Naive thymus-derived CD4-positive, alpha-beta T cell (primary cell): ENCODE results near the gene SORL1. TPM values are rescaled to one million over a fixed set of nuclear protein-coding genes. Genes with fewer than 3 reads are reported as not detected.

ENCODE experiments used
- ATAC-seq: fragments of 150-1000 bp; cut with Tn5 transposase; 2 replicates; pipeline ENCODE4 v1.10.0; 2021; ENCODE audit warnings: mild to moderate bottlenecking, moderate library complexity
- CTCF ChIA-PET: fragments of 350-600 bp; sonication (Branson Sonifier 250); formaldehyde crosslinking; loops from one replicate; lab custom pipeline; 2021; ENCODE audit warnings: antibody characterized with exemption; lab: Charles Lee
- POLR2A ChIA-PET: fragments of 350-600 bp; sonication (Branson Sonifier 250); formaldehyde crosslinking; loops from one replicate; lab custom pipeline; 2021; ENCODE audit warnings: antibody characterized with exemption, inconsistent platforms; lab: Charles Lee
- DNase-seq, 9 donors: peaks; one replicate each; pipeline versions ENCODE4 v3.0.0 to v3.0.0-alpha.2; 2020 to 2022; ENCODE audit warnings: mixed read lengths in 1 of 9
- H3K27ac ChIP-seq: one replicate; pipeline ENCODE4 v1.7.0; 2013; ENCODE audit warnings: mild to moderate bottlenecking, low read depth, low read length, moderate library complexity
- H3K27me3 ChIP-seq, 2 donors: one replicate each; pipeline ENCODE4 v1.7.0; 2013; ENCODE audit warnings: low read length in 2 of 2, mild to moderate bottlenecking in 2 of 2, moderate library complexity in 2 of 2; ENCODE audit not compliant: control insufficient read depth in 2 of 2, insufficient read depth in 2 of 2
- H3K36me3 ChIP-seq, 3 experiments: 1 replicate in 2 of 3; 2 replicates in 1 of 3; pipeline ENCODE4 v1.7.0; 2013; ENCODE audit warnings: low read length in 3 of 3, mild to moderate bottlenecking in 3 of 3, moderate library complexity in 1 of 3; ENCODE audit not compliant: insufficient read depth in 3 of 3, control insufficient read depth in 2 of 3
- H3K4me1 ChIP-seq, 2 donors: one replicate each; pipeline ENCODE4 v1.7.0; 2013; ENCODE audit warnings: low read length in 2 of 2, mild to moderate bottlenecking in 2 of 2, moderate library complexity in 1 of 2; ENCODE audit not compliant: control insufficient read depth in 2 of 2, insufficient read depth in 2 of 2
- H3K4me3 ChIP-seq: 2 replicates; pipeline ENCODE4 v1.7.0; 2013; ENCODE audit warnings: mild to moderate bottlenecking, low read length
- H3K9me3 ChIP-seq, 3 experiments: 1 replicate in 2 of 3; 2 replicates in 1 of 3; pipeline ENCODE4 v1.7.0; 2013; ENCODE audit warnings: low read length in 3 of 3; ENCODE audit not compliant: control insufficient read depth in 2 of 3
- H3K27ac Mint-ChIP-seq, 9 donors: one replicate each; pipeline ENCODE4 v1.8.0; 2020 to 2022; ENCODE audit warnings: mixed read lengths in 9 of 9, mild to moderate bottlenecking in 8 of 9, moderate library complexity in 5 of 9, inconsistent platforms in 2 of 9
- H3K27me3 Mint-ChIP-seq, 5 donors: one replicate each; pipeline ENCODE4 v1.8.0; 2021 to 2022; ENCODE audit warnings: mixed read lengths in 5 of 5, mild to moderate bottlenecking in 1 of 5
- H3K36me3 Mint-ChIP-seq, 5 donors: one replicate each; pipeline ENCODE4 v1.8.0; 2020 to 2022; ENCODE audit warnings: mixed read lengths in 5 of 5, mild to moderate bottlenecking in 3 of 5, inconsistent platforms in 1 of 5
- H3K4me1 Mint-ChIP-seq, 7 donors: one replicate each; pipeline ENCODE4 v1.8.0; 2020 to 2022; ENCODE audit warnings: mixed read lengths in 7 of 7, mild to moderate bottlenecking in 3 of 7, inconsistent platforms in 1 of 7
- H3K4me3 Mint-ChIP-seq, 10 donors: one replicate each; pipeline ENCODE4 v1.8.0; 2020 to 2022; ENCODE audit warnings: mild to moderate bottlenecking in 10 of 10, mixed read lengths in 10 of 10, moderate library complexity in 6 of 10, inconsistent platforms in 2 of 10
- H3K9me3 Mint-ChIP-seq, 11 donors: one replicate each; pipeline ENCODE4 v1.8.0; 2020 to 2022; ENCODE audit warnings: mixed read lengths in 11 of 11, mild to moderate bottlenecking in 4 of 11, inconsistent platforms in 1 of 11, moderate library complexity in 1 of 11
- intact Hi-C, 2 donors: fragments of 100-400 bp; cut with micrococcal nuclease; formaldehyde crosslinking; loops; one replicate each; pipeline ENCODE4 v1.15.1; 2023
- polyA plus RNA-seq, 2 donors: library from polyadenylated mRNA; unstranded; fragments of 300-500 nt; fragmentation: Illumina TruSeq; gene quantifications; one replicate each; pipeline ENCODE4 v1.2.3, GENCODE V29; 2021
- total RNA-seq, 6 experiments: library from RNA in 5 of 6; stranded (reverse) in 5 of 6; gene quantifications; 1 replicate in 5 of 6; 2 replicates in 1 of 6; pipeline ENCODE4 v1.2.3 and lab custom pipeline; 2021 to 2026

SORL1 gene
- total and polyA plus RNA-seq, 7 experiments from 2014 or later = 165 to 555 (median 321) TPM

- H3K4me3 ChIP-seq = no peak overlapping the region
- H3K9me3 ChIP-seq = no peaks in the 10 kb centered on the region
- intact Hi-C loops = loop anchor here in 1 of 2 donors (5.0 kb wide), 1 partner anchor 218 kb away; no protein-coding TSS in a partner anchor
- Mint-ChIP-seq H3K9me3 (peaks cover 0 to 2% (median 0%) of the 10 kb centered on the region in 11 donors), H3K27ac (peak overlapping the region in 5 of 9 donors; percentile 47 to 65 (median 56)), H3K4me1 (peaks cover 39 to 79% (median 63%) of the 10 kb centered on the region in 7 donors), H3K4me3 (no peak overlapping the region), H3K36me3 (peaks cover 21 to 74% (median 44%) of the 10 kb centered on the region in 5 donors), H3K27me3 (no peaks in the 10 kb centered on the region)
- H3K27ac ChIP-seq = no peak overlapping the region
- ATAC-seq (no peak), DNase-seq (no peak)
- CTCF ChIA-PET = interaction anchor here (0.6 kb wide), 1 partner anchor 115 kb away, joined by 3 read pairs; no protein-coding TSS in a partner anchor
- H3K4me1 ChIP-seq = peaks cover 9 to 17% of the 10 kb centered on the region in 2 donors
- peaks cover 7 to 72% (median 22%) of the 10 kb centered on the region in 3 experiments for H3K36me3 ChIP-seq
- POLR2A ChIA-PET = no interaction called here
- no peaks in the 10 kb centered on the region for H3K27me3 ChIP-seq
These were observed 88.5 kb downstream of the SORL1 start for GRCh38 chr11:121540627-121541026.

DNA sequence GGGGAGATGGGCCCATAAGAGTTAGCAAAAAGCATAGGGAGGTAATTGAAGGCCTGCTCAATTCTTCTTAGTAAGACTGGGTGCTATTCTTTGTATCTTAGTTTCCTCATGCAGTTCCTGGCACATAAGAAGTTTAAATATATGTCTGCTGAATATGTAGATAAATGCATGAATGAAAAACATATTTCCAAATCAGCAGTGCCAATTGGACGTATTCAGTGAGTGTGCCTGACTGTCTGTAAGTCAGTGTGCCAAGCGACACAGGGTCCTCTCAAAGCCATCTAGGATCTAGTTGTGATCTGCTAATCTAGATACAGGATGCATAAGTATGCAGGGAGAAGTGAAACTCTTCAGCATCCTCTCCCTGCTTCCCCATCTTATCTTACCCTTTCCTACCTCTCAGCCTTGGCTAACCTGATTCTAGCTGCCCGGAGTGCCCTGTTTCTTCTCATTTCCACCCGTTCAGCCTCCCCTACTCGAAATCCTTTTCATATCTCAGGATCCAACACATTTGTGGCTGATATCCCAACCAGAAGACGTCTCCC, 91.8 kb downstream of the SORL1 start:
- H3K27ac ChIP-seq = peak overlapping the region; percentile 4
- CTCF ChIA-PET = no interaction called here
- Mint-ChIP-seq H3K9me3 (peaks cover 0 to 2% (median 0%) of the 10 kb centered on the region in 11 donors), H3K36me3 (peaks cover 26 to 70% (median 52%) of the 10 kb centered on the region in 5 donors), H3K4me1 (peaks cover 32 to 78% (median 58%) of the 10 kb centered on the region in 7 donors), H3K4me3 (peak overlapping the region in 4 of 10 donors; percentile 5 to 50 (median 11)), H3K27ac (peak overlapping the region; percentile 19 to 92 (median 79)), H3K27me3 (no peaks in the 10 kb centered on the region)
- no peaks in the 10 kb centered on the region for H3K27me3 ChIP-seq
- no peaks in the 10 kb centered on the region for H3K9me3 ChIP-seq
- intact Hi-C loops = loop anchor here in 1 of 2 donors (5.0 kb wide), 1 partner anchor 222 kb away; no protein-coding TSS in a partner anchor
- H3K4me1 ChIP-seq = peaks cover 10 to 18% of the 10 kb centered on the region in 2 donors
- H3K4me3 ChIP-seq = no peak overlapping the region
- ATAC-seq (no peak), DNase-seq (no peak)
- POLR2A ChIA-PET = interaction anchor here (1.0 kb wide), 1 partner anchor 95 kb away, joined by 3 read pairs; no protein-coding TSS in a partner anchor
- peaks cover 33 to 79% (median 44%) of the 10 kb centered on the region in 3 experiments for H3K36me3 ChIP-seq

GRCh38 chr11:121544956-121545355, 92.8 kb downstream of the SORL1 start:
- ChIA-PET CTCF (interaction anchor here (0.9 kb wide), 1 partner anchor 77 kb away, joined by 4 read pairs; no protein-coding TSS in a partner anchor), POLR2A (interaction anchor here (0.8 to 1.0 kb wide), 2 partner anchors 31 to 96 kb away, joined by 3 read pairs; no protein-coding TSS in a partner anchor)
- peak overlapping the region; percentile 32 to 92 (median 75) for H3K27ac Mint-ChIP-seq
- peak in 5 of 9 donors; percentile 3 to 17 (median 16) for DNase-seq
- H3K4me3 Mint-ChIP-seq = peak overlapping the region in 9 of 10 donors; percentile 15 to 69 (median 48)
- H3K36me3 ChIP-seq = peaks cover 33 to 89% (median 42%) of the 10 kb centered on the region in 3 experiments
- H3K27me3 ChIP-seq = no peaks in the 10 kb centered on the region
- peak overlapping the region; percentile 46 for H3K27ac ChIP-seq
- ATAC-seq = peak; percentile 60
- peaks cover 0 to 2% (median 0%) of the 10 kb centered on the region in 11 donors for H3K9me3 Mint-ChIP-seq
- no peak overlapping the region for H3K4me3 ChIP-seq
- intact Hi-C loops = loop anchor here in 1 of 2 donors (5.0 kb wide), 1 partner anchor 223 kb away; no protein-coding TSS in a partner anchor
- peaks cover 32 to 69% (median 54%) of the 10 kb centered on the region in 7 donors for H3K4me1 Mint-ChIP-seq
- peaks cover 26 to 65% (median 55%) of the 10 kb centered on the region in 5 donors for H3K36me3 Mint-ChIP-seq
- H3K27me3 Mint-ChIP-seq = no peaks in the 10 kb centered on the region
- H3K9me3 ChIP-seq = no peaks in the 10 kb centered on the region
- H3K4me1 ChIP-seq = peaks cover 10 to 18% of the 10 kb centered on the region in 2 donors

- H3K27ac ChIP-seq = no peak overlapping the region
- no peak overlapping the region for H3K4me3 ChIP-seq
- intact Hi-C loops = loop anchor here in 1 of 2 donors (2.0 kb wide), 1 partner anchor 13 kb away; no protein-coding TSS in a partner anchor
- ATAC-seq (no peak), DNase-seq (no peak)
- ChIA-PET CTCF (interaction anchor here (0.6 kb wide), 1 partner anchor 40 kb away, joined by 3 read pairs; no protein-coding TSS in a partner anchor), POLR2A (interaction anchor here (1.4 kb wide), 1 partner anchor 97 kb away, joined by 3 read pairs; no protein-coding TSS in a partner anchor)
- Mint-ChIP-seq H3K9me3 (peaks cover 0 to 2% (median 0%) of the 10 kb centered on the region in 11 donors), H3K36me3 (peaks cover 27 to 63% (median 54%) of the 10 kb centered on the region in 5 donors), H3K4me1 (peaks cover 29 to 54% (median 49%) of the 10 kb centered on the region in 7 donors), H3K4me3 (peak overlapping the region in 2 of 10 donors; percentile 17 to 51), H3K27me3 (no peaks in the 10 kb centered on the region), H3K27ac (peak overlapping the region in 4 of 9 donors; percentile 11 to 80 (median 32))
- peaks cover 10 to 18% of the 10 kb centered on the region in 2 donors for H3K4me1 ChIP-seq
- no peaks in the 10 kb centered on the region for H3K27me3 ChIP-seq
- H3K36me3 ChIP-seq = peaks cover 50 to 94% (median 51%) of the 10 kb centered on the region in 3 experiments
- H3K9me3 ChIP-seq = no peaks in the 10 kb centered on the region
These were observed 95.5 kb downstream of the SORL1 start for GRCh38 chr11:121547574-121547973.

DNA sequence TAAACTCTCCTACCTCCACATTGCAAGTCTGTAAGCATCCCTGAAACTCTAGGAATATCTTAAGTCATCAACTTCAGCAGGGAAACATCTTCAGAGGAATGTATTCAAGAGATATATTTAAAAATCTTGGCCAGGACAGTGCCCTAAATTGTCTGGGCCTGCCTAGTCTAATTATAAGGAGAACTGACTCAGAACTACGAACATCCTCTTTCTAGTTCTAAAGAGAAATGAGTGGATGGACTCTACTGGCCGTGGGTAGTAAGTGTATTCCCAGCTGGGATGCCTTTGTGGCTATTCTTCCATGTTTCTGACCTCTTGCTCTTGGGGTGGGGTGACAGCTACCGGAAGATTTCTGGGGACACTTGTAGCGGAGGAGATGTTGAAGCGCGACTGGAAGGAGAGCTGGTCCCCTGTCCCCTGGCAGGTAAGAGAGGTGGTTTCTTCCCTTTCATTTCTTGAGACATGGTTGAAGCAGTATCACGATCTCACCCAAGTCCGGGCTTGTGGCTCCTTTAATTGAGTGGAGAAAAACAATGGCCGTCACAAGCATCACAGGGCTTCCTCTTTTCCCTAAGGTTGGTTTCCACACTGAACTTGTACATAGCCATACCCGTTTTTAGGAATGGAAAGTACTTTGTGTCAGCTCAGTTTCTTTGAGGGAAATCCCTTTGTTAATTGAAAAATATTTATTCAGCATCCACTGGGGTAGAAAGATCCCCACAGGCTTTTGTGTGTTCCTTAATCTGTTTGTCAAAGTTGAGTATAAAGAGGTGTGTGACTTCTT, 98.3 kb downstream of the SORL1 start:
- H3K4me3 ChIP-seq = no peak overlapping the region
- H3K27me3 Mint-ChIP-seq = no peaks in the 10 kb centered on the region
- no peak overlapping the region for H3K4me3 Mint-ChIP-seq
- no peaks in the 10 kb centered on the region for H3K27me3 ChIP-seq
- H3K4me1 ChIP-seq = peaks cover 4 to 9% of the 10 kb centered on the region in 2 donors
- no peaks in the 10 kb centered on the region for H3K9me3 ChIP-seq
- H3K9me3 Mint-ChIP-seq = peaks cover 0 to 2% (median 0%) of the 10 kb centered on the region in 11 donors
- H3K27ac Mint-ChIP-seq = peak overlapping the region in 5 of 9 donors; percentile 8 to 74 (median 45)
- CTCF ChIA-PET = no interaction called here
- intact Hi-C loops = no loop called here
- no peak overlapping the region for H3K27ac ChIP-seq
- peaks cover 22 to 62% (median 55%) of the 10 kb centered on the region in 5 donors for H3K36me3 Mint-ChIP-seq
- H3K4me1 Mint-ChIP-seq = peaks cover 9 to 35% (median 26%) of the 10 kb centered on the region in 7 donors
- DNase-seq (no peak), ATAC-seq (no peak)
- POLR2A ChIA-PET = interaction anchor here (0.7 kb wide), 1 partner anchor 223 kb away, joined by 3 read pairs; no protein-coding TSS in a partner anchor
- peaks cover 60 to 98% (median 71%) of the 10 kb centered on the region in 3 experiments for H3K36me3 ChIP-seq

- Histone ChIP-seq H3K27me3 (no peaks in the 10 kb centered on the region), H3K27ac (no peak overlapping the region), H3K9me3 (no peaks in the 10 kb centered on the region), H3K4me3 (no peak overlapping the region), H3K36me3 (peaks cover 52 to 98% (median 64%) of the 10 kb centered on the region in 3 experiments), H3K4me1 (peaks cover 0 to 3% of the 10 kb centered on the region in 2 donors)
- Mint-ChIP-seq H3K9me3 (peaks cover 0 to 2% (median 0%) of the 10 kb centered on the region in 11 donors), H3K4me1 (peaks cover 8 to 28% (median 24%) of the 10 kb centered on the region in 7 donors), H3K27ac (peak overlapping the region in 2 of 9 donors; percentile 52 to 58), H3K36me3 (peaks cover 22 to 62% (median 55%) of the 10 kb centered on the region in 5 donors), H3K4me3 (no peak overlapping the region), H3K27me3 (no peaks in the 10 kb centered on the region)
- CTCF ChIA-PET = no interaction called here
- DNase-seq = no peak
- no peak for ATAC-seq
- intact Hi-C loops = no loop called here
- POLR2A ChIA-PET = no interaction called here
These were observed 99.3 kb downstream of the SORL1 start for GRCh38 chr11:121551463-121551862.
